SU-DHL-6 (cell line): Measurements from ENCODE around the gene GABRE.

Experiments used
- EZH2phosphoT487 ChIP-seq: fragments of 200-600 bp; sonication (generic), shearing (Covaris generic); conservative IDR thresholded peaks from 2 replicates; pipeline ENCODE4 v1.6.1; 2018; ENCODE audit warnings: mild to moderate bottlenecking, antibody characterized with exemption, low read length, moderate library complexity, mixed read lengths
- TF ChIP-seq, protein P1 (sequence below): fragments of 200-600 bp; sonication (generic); IDR thresholded peaks from one replicate; pipeline ENCODE4 v1.5.1; 2017; ENCODE audit warnings: antibody characterized with exemption, mild to moderate bottlenecking, low read length, moderate library complexity; ENCODE audit not compliant: insufficient read depth, poor library complexity, severe bottlenecking

DNA sequence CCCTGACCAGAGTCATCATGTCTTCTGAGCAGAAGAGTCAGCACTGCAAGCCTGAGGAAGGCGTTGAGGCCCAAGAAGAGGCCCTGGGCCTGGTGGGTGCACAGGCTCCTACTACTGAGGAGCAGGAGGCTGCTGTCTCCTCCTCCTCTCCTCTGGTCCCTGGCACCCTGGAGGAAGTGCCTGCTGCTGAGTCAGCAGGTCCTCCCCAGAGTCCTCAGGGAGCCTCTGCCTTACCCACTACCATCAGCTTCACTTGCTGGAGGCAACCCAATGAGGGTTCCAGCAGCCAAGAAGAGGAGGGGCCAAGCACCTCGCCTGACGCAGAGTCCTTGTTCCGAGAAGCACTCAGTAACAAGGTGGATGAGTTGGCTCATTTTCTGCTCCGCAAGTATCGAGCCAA is 50.8 kb downstream of the GABRE start:
- TF ChIP-seq, protein P1, sequence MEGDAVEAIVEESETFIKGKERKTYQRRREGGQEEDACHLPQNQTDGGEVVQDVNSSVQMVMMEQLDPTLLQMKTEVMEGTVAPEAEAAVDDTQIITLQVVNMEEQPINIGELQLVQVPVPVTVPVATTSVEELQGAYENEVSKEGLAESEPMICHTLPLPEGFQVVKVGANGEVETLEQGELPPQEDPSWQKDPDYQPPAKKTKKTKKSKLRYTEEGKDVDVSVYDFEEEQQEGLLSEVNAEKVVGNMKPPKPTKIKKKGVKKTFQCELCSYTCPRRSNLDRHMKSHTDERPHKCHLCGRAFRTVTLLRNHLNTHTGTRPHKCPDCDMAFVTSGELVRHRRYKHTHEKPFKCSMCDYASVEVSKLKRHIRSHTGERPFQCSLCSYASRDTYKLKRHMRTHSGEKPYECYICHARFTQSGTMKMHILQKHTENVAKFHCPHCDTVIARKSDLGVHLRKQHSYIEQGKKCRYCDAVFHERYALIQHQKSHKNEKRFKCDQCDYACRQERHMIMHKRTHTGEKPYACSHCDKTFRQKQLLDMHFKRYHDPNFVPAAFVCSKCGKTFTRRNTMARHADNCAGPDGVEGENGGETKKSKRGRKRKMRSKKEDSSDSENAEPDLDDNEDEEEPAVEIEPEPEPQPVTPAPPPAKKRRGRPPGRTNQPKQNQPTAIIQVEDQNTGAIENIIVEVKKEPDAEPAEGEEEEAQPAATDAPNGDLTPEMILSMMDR = no peak
- no peak for TF ChIP-seq EZH2phosphoT487
